Endometrial microvascular endothelial cells (primary cell): ENCODE data around the gene C2CD4C. TPM values are rescaled to one million over a fixed set of nuclear protein-coding genes. Genes with fewer than 3 reads are reported as not detected.
"Not testable (repeated sequence)": the region's sequence is repeated elsewhere in the genome, so short reads cannot be mapped to it uniquely, and the experiment has no call there.

ENCODE experiments used
- in situ Hi-C: cut with HindIII; loops from 2 replicates; pipeline ENCODE4 v1.10.0; 2017; ENCODE audit warnings: low sequenced_read_pairs, low pct_unique_long_range_greater_than_20kb; ENCODE audit errors: inconsistent ontology term
- total RNA-seq: library from RNA; depleted of rRNA; stranded (reverse); fragments of >200 nt; gene quantifications from one replicate; pipeline ENCODE4 v1.2.3, GENCODE V29; 2015; ENCODE audit errors: inconsistent ontology term

Gene C2CD4C
- total RNA-seq, 1 donor from 2014 or later, result not detected

GRCh38 chr19:390386-391206 lies 18.4 kb downstream of the C2CD4C start:
- in situ Hi-C loops, result no loop called here

GRCh38 chr19:389935-390289 lies 19.0 kb downstream of the C2CD4C start:
- in situ Hi-C loops, result no loop called here

GRCh38 chr19:389255-389934 lies 19.6 kb downstream of the C2CD4C start:
- in situ Hi-C loops, result no loop called here

GRCh38 chr19:388691-389090 lies 20.3 kb downstream of the C2CD4C start:
- in situ Hi-C loops, result no loop called here

GRCh38 chr19:387777-388176 lies 21.2 kb downstream of the C2CD4C start:
- in situ Hi-C loops, result no loop called here

- in situ Hi-C loops, result not testable (repeated sequence)
Observed at GRCh38 chr19:386632-387301, 22.2 kb downstream of the C2CD4C start.

- in situ Hi-C loops, result not testable (repeated sequence)
Observed at GRCh38 chr19:386189-386588, 22.8 kb downstream of the C2CD4C start.

GRCh38 chr19:384799-385169 lies 24.2 kb downstream of the C2CD4C start:
- in situ Hi-C loops, result no loop called here

- in situ Hi-C loops, result no loop called here
Observed at GRCh38 chr19:383922-384798, 24.8 kb downstream of the C2CD4C start.

GRCh38 chr19:383040-383439 lies 25.9 kb downstream of the C2CD4C start:
- in situ Hi-C loops, result no loop called here

GRCh38 chr19:382578-382977 lies 26.4 kb downstream of the C2CD4C start:
- in situ Hi-C loops, result not testable (repeated sequence)

- in situ Hi-C loops, result not testable (repeated sequence)
Observed at GRCh38 chr19:381901-382300, 27.0 kb downstream of the C2CD4C start.

GRCh38 chr19:380618-381219 lies 28.2 kb downstream of the C2CD4C start:
- in situ Hi-C loops, result not testable (repeated sequence)

GRCh38 chr19:379796-380195 lies 29.2 kb downstream of the C2CD4C start:
- in situ Hi-C loops, result no loop called here

- in situ Hi-C loops, result no loop called here
Observed at GRCh38 chr19:378706-379105, 30.2 kb downstream of the C2CD4C start.

- in situ Hi-C loops, result no loop called here
Observed at GRCh38 chr19:377801-378581, 31.0 kb downstream of the C2CD4C start.

- in situ Hi-C loops, result no loop called here
Observed at GRCh38 chr19:376111-376470, 32.9 kb downstream of the C2CD4C start.
